Dermis blood vessel endothelial cell (primary cell): ENCODE results near the gene TMPRSS11E. TPM values are rescaled to one million over a fixed set of nuclear protein-coding genes. Genes with fewer than 3 reads are reported as not detected.
"Not testable (repeated sequence)": the region's sequence is repeated elsewhere in the genome, so short reads cannot be mapped to it uniquely, and the experiment has no call there.

Experiments
- DNase-seq: peaks from one replicate; pipeline ENCODE4 v3.0.0; 2010
- total RNA-seq: library from RNA; depleted of rRNA; stranded (reverse); fragments of >200 nt; gene quantifications from 2 replicates; pipeline ENCODE4 v1.2.3, GENCODE V29; 2014

The TMPRSS11E gene
- total RNA-seq, 1 donor from 2014 or later, result not detected

- no peak for DNase-seq
Observed at GRCh38 chr4:68463796-68464195, 16.5 kb downstream of the TMPRSS11E start.

DNA sequence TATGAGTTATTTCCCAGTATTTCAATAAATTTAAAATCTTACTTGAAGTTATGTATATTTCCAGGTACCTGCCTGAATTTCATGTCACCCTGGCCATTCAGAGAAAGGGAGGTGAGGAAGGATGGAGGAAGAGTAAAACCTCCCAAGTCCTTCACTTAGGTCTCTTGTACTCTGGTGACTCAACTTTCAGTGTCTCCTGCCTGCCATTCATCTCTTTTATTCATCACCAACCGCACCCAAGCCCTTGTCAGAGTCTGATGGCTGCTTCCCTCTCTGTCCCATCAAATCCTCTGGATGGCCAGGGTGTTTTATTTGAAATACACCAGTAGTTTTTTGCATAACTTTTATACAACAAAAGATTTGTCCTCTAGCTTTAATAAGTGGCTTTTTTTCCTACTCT, 17.8 kb downstream of the TMPRSS11E start:
- no peak for DNase-seq

- no peak for DNase-seq
Observed at GRCh38 chr4:68466185-68466584, 18.9 kb downstream of the TMPRSS11E start.

DNA sequence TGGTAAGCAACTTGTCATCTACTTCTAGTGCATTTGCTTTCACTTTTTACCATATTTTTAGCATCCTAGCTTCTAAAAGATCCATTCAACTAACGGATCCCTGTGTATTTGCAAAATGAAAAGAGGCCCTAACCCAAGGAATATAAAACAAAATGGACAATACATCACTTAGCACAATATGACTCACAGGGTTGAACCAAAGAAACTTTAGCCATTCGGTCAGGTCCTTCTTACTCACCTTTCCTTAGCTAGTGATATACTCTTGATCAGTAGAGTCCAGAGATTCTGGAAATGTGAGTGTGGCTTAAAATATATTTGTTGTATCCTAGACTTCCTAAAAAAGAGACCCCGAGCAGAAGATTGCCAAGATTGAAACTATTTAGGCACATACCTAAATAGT, 19.5 kb downstream of the TMPRSS11E start:
- DNase-seq, result no peak

GRCh38 chr4:68469482-68469881, 22.2 kb downstream of the TMPRSS11E start:
- DNase-seq, result no peak

GRCh38 chr4:68476191-68476590, 28.9 kb downstream of the TMPRSS11E start:
- no peak for DNase-seq

DNA sequence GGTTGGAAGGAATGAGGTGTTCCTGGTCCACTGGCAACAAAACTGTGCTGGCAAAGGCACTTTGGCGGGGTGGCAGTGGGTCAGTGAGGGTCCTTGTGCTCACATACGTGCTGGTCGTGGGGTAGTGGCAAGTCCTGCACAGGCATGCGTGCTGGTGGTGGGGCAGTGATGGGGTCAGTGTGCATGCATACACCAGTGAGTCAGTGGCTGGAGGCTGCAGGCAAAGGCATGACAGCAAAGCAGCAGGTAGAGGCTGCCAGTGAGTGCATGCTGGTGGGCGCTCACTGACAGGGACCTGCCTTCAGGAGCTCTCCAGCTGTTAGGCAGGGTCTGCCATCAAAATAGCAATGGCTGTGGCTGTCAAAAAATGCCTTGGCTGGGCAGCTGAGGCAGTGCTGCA, 42.1 kb downstream of the TMPRSS11E start:
- DNase-seq, result no peak

GRCh38 chr4:68490826-68491457, 43.7 kb downstream of the TMPRSS11E start:
- peak; percentile 7 for DNase-seq

DNA sequence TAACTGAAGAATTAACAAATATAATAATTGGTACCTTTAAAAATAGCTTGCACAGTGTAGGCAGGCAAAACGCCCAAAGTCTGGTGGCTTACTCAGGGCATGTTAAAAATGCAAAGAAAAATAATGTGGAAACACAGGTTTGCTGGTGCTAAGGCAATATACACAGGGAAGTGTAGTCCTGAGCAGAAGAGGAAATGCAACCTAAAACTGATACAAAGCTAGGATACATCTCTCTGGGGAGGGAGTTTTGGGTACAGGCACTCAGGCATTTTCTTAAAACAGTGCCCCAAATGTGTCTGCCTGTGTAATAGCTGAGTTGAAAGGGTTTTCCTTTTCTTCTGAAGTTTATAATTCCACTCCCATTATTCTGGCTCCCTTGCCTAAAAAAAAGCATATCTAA, 47.4 kb downstream of the TMPRSS11E start:
- DNase-seq, result no peak

- DNase-seq, result peak; percentile 70
Observed at GRCh38 chr4:68498413-68499007, 51.2 kb downstream of the TMPRSS11E start.

DNA sequence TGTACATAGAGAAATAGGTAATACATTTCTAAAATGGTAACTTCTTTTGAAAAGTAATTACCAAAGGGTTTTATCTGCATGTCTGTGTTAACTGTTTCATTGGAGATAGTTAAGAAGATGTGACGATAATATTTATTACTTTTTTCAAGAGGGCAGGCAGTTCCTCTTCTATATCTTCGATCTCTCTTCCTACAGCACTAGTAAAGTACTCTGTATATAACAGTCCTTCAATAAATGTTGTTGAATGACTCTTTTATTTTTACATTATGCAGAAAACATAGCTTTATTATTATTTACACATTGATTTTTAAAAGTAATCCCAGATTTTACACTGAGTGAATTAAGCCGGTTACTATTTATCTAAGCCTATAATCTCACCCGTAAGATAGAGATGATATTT, 51.8 kb downstream of the TMPRSS11E start:
- DNase-seq, result no peak

DNA sequence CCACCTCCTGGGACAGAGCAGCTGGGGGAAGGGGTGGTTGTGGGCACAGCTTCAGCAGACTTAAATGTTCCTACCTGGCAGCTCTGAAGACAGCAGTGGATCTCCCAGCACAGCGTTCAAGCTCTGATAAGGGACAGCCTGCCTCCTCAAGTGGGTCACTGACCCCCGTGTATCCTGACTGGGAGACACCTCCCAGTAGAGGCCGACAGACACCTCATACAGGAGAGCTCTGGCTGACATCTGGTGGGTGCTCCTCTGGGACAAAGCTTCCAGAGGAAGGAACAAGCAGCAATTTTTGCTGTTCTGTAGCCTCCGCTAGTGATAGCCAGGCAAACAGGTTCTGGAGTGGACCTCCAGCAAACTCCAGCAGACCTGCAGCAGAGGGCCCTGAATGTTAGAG, 56.2 kb downstream of the TMPRSS11E start:
- DNase-seq, result not testable (repeated sequence)

- not testable (repeated sequence) for DNase-seq
Observed at GRCh38 chr4:68504836-68505235, 57.6 kb downstream of the TMPRSS11E start.

DNA sequence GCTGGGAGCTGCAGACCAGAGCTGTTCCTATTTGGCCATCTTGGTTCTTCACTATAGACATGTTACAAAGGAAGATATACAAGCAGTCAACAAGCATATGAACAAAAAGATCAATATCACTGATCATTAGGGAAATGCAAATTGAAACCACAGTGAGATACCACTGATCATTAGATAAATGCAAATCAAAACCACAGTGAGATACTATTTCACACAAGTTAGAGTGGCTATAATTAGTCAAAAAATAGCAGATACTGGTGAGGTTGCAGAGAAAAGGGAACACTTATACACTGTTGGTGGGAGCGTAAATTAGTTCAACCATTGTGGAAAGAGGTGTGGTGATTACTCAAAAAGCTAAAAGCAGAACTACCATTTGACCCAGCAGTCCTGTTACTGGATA, 58.2 kb downstream of the TMPRSS11E start:
- DNase-seq, result not testable (repeated sequence)

DNA sequence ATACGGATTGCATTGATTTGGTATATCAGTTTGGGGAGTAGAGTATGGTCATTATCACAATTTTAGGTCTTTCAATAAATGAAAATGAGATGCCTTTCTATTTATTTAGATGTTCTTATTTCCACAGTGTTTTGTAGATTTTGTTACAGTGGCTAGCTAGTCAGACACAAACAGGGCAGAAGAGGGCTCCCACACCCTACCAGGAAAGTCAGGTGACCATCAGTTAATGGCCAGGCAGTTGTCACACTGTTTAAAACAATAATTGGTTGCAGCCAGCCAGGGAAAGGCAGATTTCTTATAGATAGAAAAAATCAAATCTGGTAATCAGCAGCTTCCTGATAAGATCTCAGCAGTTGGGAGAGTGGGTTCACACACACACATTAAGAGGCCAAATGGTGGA, 71.6 kb downstream of the TMPRSS11E start:
- no peak for DNase-seq

GRCh38 chr4:68520985-68521384, 73.7 kb downstream of the TMPRSS11E start:
- no peak for DNase-seq

DNA sequence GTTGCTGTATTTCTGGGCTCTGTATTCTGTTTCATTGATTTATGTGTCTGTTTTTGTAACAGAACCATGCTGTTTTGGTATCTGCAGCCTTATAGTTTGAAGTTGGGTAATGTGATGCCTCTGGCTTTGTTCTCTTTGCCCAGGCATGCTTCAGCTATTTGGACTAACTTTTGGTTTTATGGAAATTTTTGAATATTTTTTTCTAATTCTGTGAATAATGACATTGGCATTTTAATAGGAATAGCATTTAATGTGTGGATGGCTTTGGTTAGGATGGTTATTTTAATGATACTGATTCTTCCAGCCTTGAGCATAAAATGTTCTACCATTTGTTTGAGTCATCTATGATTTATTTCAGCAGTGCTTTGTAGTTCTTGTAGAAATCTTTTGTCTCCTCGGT, 75.0 kb downstream of the TMPRSS11E start:
- DNase-seq, result not testable (repeated sequence)

DNA sequence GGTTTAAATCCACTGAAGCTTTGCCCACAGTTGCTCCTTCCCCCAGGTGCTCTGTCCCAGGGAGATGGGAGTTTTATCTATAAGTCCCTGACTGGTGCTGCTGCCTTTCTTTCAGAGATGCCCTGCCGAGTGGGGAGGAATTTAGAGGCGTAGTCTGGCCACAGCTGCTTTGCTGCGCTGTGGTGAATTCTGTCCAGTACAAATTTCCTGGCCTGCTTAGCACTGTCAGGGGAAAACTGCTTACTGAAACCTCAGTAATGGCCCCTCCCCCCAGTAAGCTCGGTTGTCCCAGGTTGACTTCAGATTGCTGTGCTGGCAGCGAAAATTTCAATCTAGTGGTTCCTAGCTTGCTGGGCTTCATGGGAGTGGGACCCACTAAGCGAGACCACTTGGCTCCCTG, 88.7 kb downstream of the TMPRSS11E start:
- DNase-seq, result no peak

DNA sequence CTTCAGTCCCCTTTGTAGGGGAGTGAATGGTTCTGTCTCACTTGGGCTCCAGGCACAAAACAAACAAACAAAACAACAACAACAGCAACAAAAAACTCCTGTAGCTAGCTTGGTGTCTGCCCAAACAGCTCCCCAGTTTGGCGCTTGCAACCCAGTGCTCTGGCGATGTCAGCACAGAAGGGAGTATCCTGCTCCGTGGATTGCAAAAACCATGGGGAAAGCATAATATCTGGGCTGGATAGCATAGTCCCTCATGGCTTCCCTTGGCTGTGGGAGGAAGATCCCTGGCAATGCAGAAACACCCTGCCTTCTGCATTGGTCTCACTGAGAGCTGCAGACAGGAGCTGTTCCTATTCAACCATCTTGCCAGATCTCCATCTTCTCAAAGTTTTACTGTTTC, 89.1 kb downstream of the TMPRSS11E start:
- no peak for DNase-seq

- not testable (repeated sequence) for DNase-seq
Observed at GRCh38 chr4:68542742-68543141, 95.5 kb downstream of the TMPRSS11E start.
